K562 (cell line): Measurements from ENCODE around the gene SEPTIN6. TPM values are rescaled to one million over a fixed set of nuclear protein-coding genes. Genes with fewer than 3 reads are reported as not detected.
A peak's percentile ranks its signal among the peaks of the same experiment; 100 is the strongest.

ENCODE experiments used
- CBFA2T2 ChIP-seq: fragments of 450-650 bp; conservative IDR thresholded peaks from 2 replicates; pipeline ENCODE4 v1.6.1; 2017; ENCODE audit warnings: mild to moderate bottlenecking
- COPS2 ChIP-seq: fragments of 450-650 bp; conservative IDR thresholded peaks from 2 replicates; pipeline ENCODE4 v1.6.1; 2016; ENCODE audit warnings: mild to moderate bottlenecking, moderate library complexity
- LARP7 ChIP-seq: fragments of 450-650 bp; IDR thresholded peaks from 2 replicates; pipeline ENCODE4 v1.6.1; 2016
- LCOR ChIP-seq: sonication (generic); formaldehyde crosslinking; IDR thresholded peaks from 2 replicates; pipeline ENCODE4 v1.8.0; 2022; ENCODE audit warnings: mild to moderate bottlenecking, missing genetic modification reagents
- RBM22 ChIP-seq: fragments of 200-400 bp; formaldehyde crosslinking; IDR thresholded peaks from 2 replicates; pipeline ENCODE4 v1.6.1; 2018; ENCODE audit warnings: low read length, low read depth; ENCODE audit not compliant: poor library complexity, severe bottlenecking
- ZNF668 ChIP-seq: fragments of 250-450 bp; sonication (Bioruptor Pico); IDR thresholded peaks from 2 replicates; pipeline ENCODE4 v1.8.0; 2022; ENCODE audit warnings: mild to moderate bottlenecking, inconsistent platforms
- polyA plus RNA-seq, 8 experiments: library from polyadenylated mRNA; depleted of rRNA in 4 of 8; stranded (reverse) in 5 of 8; unstranded in 3 of 8; fragments of >200 nt; fragmentation: Nextera tagmentation in 2 of 8; fragmentation: Illumina TruSeq in 1 of 8; extraction: Ambion mirVana in 2 of 8; extraction: Trizol in 1 of 8; gene quantifications; 2 replicates each; pipeline versions ENCODE4 v1.2.1 to v1.2.3, GENCODE V29; 2011 to 2014; ENCODE audit warnings: inconsistent platforms in 1 of 8, missing spikeins in 1 of 8
- total RNA-seq, 7 experiments: library from RNA; depleted of rRNA in 6 of 7; stranded (reverse); fragments of >200 nt in 6 of 7; fragmentation: Illumina TruSeq in 2 of 7; extraction: Trizol in 2 of 7; gene quantifications; 2 replicates each; pipeline versions ENCODE4 v1.2.1 to v1.2.3, GENCODE V29; 2011 to 2021; ENCODE audit warnings: low replicate concordance in 1 of 7
- TF ChIP-seq, protein P1 (sequence below), 3 experiments: IDR thresholded peaks in 2 of 3; conservative IDR thresholded peaks in 1 of 3; 2 replicates each; pipeline ENCODE4 v1.5.1; 2011 to 2012; ENCODE audit warnings: low read length in 3 of 3, mild to moderate bottlenecking in 3 of 3, control low read depth in 2 of 3, improper control_type of control experiment in 1 of 3, inconsistent platforms in 1 of 3, low read depth in 1 of 3, mixed read lengths in 1 of 3, moderate library complexity in 1 of 3; ENCODE audit not compliant: insufficient read depth in 2 of 3
- TF ChIP-seq, protein P2 (sequence below): sonication (generic); formaldehyde crosslinking; IDR thresholded peaks from 2 replicates; pipeline ENCODE4 v1.8.1; 2023; ENCODE audit warnings: mild to moderate bottlenecking, missing genetic modification reagents, moderate library complexity
- TF ChIP-seq, protein P3 (sequence below): sonication (generic); formaldehyde crosslinking; IDR thresholded peaks from 2 replicates; pipeline ENCODE4 v1.8.0; 2022; ENCODE audit warnings: missing genetic modification reagents, mild to moderate bottlenecking, borderline replicate concordance

Gene SEPTIN6
- total and polyA plus RNA-seq, 9 of the 15 experiments (the other 6 are each of a cell fraction or from before 2014, with no cell fraction given): 8.4 to 67.0 (median 37.8) TPM

DNA sequence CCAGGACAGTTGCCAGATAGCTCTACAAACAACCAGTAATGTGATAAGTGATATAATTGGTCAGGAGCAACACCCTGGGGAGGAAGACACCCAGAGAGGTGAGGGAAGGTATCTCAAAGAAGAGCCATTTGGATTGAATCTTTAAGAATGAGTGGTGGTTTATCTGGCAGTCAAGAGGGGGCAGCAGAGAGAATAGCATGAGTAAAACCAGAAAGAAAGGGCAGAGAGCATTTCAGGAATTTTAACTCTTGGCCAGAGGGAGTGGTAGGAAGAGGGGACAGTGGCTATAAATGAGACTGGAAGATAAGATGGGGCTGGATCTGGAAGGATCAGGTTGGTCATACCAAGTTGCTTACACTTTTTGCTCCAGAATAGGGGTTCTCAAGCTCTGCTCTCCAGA lies 5.9 kb upstream of the SEPTIN6 start (continued):
- TF ChIP-seq, protein P1, sequence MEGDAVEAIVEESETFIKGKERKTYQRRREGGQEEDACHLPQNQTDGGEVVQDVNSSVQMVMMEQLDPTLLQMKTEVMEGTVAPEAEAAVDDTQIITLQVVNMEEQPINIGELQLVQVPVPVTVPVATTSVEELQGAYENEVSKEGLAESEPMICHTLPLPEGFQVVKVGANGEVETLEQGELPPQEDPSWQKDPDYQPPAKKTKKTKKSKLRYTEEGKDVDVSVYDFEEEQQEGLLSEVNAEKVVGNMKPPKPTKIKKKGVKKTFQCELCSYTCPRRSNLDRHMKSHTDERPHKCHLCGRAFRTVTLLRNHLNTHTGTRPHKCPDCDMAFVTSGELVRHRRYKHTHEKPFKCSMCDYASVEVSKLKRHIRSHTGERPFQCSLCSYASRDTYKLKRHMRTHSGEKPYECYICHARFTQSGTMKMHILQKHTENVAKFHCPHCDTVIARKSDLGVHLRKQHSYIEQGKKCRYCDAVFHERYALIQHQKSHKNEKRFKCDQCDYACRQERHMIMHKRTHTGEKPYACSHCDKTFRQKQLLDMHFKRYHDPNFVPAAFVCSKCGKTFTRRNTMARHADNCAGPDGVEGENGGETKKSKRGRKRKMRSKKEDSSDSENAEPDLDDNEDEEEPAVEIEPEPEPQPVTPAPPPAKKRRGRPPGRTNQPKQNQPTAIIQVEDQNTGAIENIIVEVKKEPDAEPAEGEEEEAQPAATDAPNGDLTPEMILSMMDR (IDR thresholded peaks at IDR 0.05 in 2 of 3, conservative IDR thresholded peaks at IDR 0.05 in 1 of 3; ENCODE audit: insufficient read depth in 2 of 3, low read depth in 1 of 3, low read length in 3 of 3): peak; percentile 58 to 71 (median 65)
- no peak for TF ChIP-seq RBM22
- TF ChIP-seq CBFA2T2: no peak
- no peak for TF ChIP-seq COPS2
- TF ChIP-seq, protein P2, sequence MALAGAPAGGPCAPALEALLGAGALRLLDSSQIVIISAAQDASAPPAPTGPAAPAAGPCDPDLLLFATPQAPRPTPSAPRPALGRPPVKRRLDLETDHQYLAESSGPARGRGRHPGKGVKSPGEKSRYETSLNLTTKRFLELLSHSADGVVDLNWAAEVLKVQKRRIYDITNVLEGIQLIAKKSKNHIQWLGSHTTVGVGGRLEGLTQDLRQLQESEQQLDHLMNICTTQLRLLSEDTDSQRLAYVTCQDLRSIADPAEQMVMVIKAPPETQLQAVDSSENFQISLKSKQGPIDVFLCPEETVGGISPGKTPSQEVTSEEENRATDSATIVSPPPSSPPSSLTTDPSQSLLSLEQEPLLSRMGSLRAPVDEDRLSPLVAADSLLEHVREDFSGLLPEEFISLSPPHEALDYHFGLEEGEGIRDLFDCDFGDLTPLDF: no peak
- TF ChIP-seq, protein P3, sequence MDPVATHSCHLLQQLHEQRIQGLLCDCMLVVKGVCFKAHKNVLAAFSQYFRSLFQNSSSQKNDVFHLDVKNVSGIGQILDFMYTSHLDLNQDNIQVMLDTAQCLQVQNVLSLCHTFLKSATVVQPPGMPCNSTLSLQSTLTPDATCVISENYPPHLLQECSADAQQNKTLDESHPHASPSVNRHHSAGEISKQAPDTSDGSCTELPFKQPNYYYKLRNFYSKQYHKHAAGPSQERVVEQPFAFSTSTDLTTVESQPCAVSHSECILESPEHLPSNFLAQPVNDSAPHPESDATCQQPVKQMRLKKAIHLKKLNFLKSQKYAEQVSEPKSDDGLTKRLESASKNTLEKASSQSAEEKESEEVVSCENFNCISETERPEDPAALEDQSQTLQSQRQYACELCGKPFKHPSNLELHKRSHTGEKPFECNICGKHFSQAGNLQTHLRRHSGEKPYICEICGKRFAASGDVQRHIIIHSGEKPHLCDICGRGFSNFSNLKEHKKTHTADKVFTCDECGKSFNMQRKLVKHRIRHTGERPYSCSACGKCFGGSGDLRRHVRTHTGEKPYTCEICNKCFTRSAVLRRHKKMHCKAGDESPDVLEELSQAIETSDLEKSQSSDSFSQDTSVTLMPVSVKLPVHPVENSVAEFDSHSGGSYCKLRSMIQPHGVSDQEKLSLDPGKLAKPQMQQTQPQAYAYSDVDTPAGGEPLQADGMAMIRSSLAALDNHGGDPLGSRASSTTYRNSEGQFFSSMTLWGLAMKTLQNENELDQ (CRISPR knock-in tag): no peak
- no peak for TF ChIP-seq LCOR (CRISPR knock-in tag)
- no peak for TF ChIP-seq ZNF668 (CRISPR knock-in tag)
- no peak for TF ChIP-seq LARP7
